ENCODE data around the gene DMXL2. TPM values are rescaled to one million over a fixed set of nuclear protein-coding genes. Genes with fewer than 3 reads are reported as not detected.

The DMXL2 gene, protein sequence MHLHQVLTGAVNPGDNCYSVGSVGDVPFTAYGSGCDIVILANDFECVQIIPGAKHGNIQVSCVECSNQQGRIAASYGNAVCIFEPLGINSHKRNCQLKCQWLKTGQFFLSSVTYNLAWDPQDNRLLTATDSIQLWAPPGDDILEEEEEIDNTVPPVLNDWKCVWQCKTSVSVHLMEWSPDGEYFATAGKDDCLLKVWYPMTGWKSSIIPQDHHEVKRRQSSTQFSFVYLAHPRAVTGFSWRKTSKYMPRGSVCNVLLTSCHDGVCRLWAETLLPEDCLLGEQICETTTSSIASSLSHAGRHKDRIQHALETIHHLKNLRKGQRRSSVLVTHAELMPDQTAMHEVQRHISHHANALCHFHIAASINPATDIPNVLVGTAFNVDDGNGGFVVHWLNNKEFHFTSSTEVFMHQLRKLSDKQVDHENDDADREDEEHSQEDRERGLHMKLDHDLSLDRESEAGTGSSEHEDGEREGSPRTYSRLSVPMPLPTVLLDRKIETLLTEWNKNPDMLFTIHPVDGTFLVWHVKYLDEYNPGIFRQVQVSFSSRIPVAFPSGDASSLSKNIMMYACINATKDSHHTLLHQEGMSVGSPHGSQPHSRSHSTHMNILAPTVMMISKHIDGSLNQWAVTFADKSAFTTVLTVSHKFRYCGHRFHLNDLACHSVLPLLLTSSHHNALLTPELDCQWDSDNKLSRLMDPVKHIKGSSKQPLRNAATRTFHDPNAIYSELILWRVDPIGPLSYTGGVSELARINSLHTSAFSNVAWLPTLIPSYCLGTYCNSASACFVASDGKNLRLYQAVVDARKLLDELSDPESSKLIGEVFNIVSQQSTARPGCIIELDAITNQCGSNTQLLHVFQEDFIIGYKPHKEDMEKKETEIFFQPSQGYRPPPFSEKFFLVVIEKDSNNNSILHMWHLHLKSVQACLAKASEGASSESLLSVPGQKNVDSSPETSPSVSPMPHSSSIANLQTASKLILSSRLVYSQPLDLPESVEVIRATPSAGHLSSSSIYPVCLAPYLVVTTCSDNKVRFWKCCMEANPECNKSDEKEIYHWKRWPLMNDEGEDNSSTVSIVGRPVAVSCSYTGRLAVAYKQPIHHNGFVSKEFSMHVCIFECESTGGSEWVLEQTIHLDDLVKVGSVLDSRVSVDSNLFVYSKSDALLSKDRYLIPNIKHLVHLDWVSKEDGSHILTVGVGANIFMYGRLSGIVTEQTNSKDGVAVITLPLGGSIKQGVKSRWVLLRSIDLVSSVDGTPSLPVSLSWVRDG (N-terminal part only)
- 30.8 and 31.4 TPM in 2 replicates for total RNA-seq
- polyA plus RNA-seq = 7.8 and 10.5 TPM in 2 replicates

- WGBS (ENCODE audit: low lambda C conversion rate, missing lambda C conversion rate) = 1% methylated on average over 29 of the region's 83 CpGs
- H3K36me3 ChIP-seq (replicated peaks; ENCODE audit: insufficient read depth, low read depth) = no peaks in the 10 kb centered on the region
- H3K4me2 ChIP-seq = peak within 1 kb of the TSS; percentile 91
- peak; percentile 94 for DNase-seq (ENCODE audit: low spot score)
- no peaks in the 10 kb centered on the region for H3K9me2 ChIP-seq (replicated peaks; ENCODE audit: insufficient read depth)
- no peak for TF ChIP-seq EZH2phosphoT487 (IDR thresholded peaks at IDR 0.05; ENCODE audit: low read depth, severe bottlenecking, unreplicated experiment)
- TF ChIP-seq, protein P1, sequence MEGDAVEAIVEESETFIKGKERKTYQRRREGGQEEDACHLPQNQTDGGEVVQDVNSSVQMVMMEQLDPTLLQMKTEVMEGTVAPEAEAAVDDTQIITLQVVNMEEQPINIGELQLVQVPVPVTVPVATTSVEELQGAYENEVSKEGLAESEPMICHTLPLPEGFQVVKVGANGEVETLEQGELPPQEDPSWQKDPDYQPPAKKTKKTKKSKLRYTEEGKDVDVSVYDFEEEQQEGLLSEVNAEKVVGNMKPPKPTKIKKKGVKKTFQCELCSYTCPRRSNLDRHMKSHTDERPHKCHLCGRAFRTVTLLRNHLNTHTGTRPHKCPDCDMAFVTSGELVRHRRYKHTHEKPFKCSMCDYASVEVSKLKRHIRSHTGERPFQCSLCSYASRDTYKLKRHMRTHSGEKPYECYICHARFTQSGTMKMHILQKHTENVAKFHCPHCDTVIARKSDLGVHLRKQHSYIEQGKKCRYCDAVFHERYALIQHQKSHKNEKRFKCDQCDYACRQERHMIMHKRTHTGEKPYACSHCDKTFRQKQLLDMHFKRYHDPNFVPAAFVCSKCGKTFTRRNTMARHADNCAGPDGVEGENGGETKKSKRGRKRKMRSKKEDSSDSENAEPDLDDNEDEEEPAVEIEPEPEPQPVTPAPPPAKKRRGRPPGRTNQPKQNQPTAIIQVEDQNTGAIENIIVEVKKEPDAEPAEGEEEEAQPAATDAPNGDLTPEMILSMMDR (IDR thresholded peaks at IDR 0.05; ENCODE audit: poor library complexity) = no peak
- no peak for TF ChIP-seq EZH2 (IDR thresholded peaks at IDR 0.05; ENCODE audit: borderline replicate concordance)
- H2AFZ ChIP-seq = peak within 1 kb of the TSS; percentile 95
- H4K20me1 ChIP-seq (ENCODE audit: insufficient read depth, poor library complexity, severe bottlenecking) = no peaks in the 10 kb centered on the region
- H3K27me3 ChIP-seq = no peaks in the 10 kb centered on the region
- peaks cover 36% of the 10 kb centered on the region for H3K79me2 ChIP-seq
- H3K27ac ChIP-seq = peak within 1 kb of the TSS; percentile 74
- peaks cover 8% of the 10 kb centered on the region for H3K4me1 ChIP-seq (ENCODE audit: insufficient read depth)
- peak within 1 kb of the TSS; percentile 93 for H3K4me3 ChIP-seq
- H3K9me3 ChIP-seq (ENCODE audit: low read depth) = no peaks in the 10 kb centered on the region
Measured at GRCh38 chr15:51622604-51623370, at the start of gene DMXL2. Gene DMXL2, minus strand, starts transcription at chr15:51622771. Its CDS starts 226 bp downstream, at chr15:51622545.

DNA sequence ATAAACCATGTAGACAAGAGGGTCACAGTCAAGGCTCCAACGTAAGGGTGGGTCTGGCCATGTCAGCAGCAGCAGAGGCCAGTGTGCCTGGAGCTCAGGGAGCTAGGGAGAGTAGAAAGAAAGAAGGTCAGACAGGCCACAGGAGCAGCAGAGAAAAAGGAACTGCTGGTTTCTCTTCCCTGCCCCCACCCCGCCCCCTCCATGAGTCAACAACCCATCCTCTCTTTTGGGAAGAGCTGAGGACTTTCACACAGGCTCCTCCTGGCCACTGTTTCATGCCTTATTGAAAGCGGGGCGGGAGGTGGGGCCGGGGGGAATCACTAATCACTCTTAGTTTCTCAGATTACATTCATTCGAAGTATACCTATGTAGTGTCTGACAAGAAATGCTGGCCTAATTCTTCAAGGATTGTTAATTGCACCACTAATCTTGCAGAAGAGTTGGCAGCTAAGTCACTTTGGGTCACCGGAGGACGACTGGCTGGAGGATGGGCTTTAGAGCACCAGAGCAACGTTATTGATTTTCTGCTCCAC lies 49.6 kb upstream of the DMXL2 start:
- no peak overlapping the region for H2AFZ ChIP-seq
- no peaks in the 10 kb centered on the region for H3K79me2 ChIP-seq
- H3K9me2 ChIP-seq (replicated peaks; ENCODE audit: insufficient read depth) = no peaks in the 10 kb centered on the region
- no peak overlapping the region for H3K4me2 ChIP-seq
- no peaks in the 10 kb centered on the region for H3K4me1 ChIP-seq (ENCODE audit: insufficient read depth)
- no peaks in the 10 kb centered on the region for H3K9me3 ChIP-seq (ENCODE audit: low read depth)
- no peak overlapping the region for H3K27ac ChIP-seq
- H3K36me3 ChIP-seq (replicated peaks; ENCODE audit: insufficient read depth, low read depth) = no peaks in the 10 kb centered on the region
- no peaks in the 10 kb centered on the region for H4K20me1 ChIP-seq (ENCODE audit: insufficient read depth, poor library complexity, severe bottlenecking)
- no peak overlapping the region for H3K4me3 ChIP-seq
- 28% methylated on average over 8 of the region's 9 CpGs for WGBS (ENCODE audit: low lambda C conversion rate, missing lambda C conversion rate)
- no peak for DNase-seq (ENCODE audit: low spot score)
- TF ChIP-seq, protein P1 (IDR thresholded peaks at IDR 0.05; ENCODE audit: poor library complexity) = no peak
- no peak for TF ChIP-seq EZH2phosphoT487 (IDR thresholded peaks at IDR 0.05; ENCODE audit: low read depth, severe bottlenecking, unreplicated experiment)
- no peak for TF ChIP-seq EZH2 (IDR thresholded peaks at IDR 0.05; ENCODE audit: borderline replicate concordance)
- no peaks in the 10 kb centered on the region for H3K27me3 ChIP-seq

DNA sequence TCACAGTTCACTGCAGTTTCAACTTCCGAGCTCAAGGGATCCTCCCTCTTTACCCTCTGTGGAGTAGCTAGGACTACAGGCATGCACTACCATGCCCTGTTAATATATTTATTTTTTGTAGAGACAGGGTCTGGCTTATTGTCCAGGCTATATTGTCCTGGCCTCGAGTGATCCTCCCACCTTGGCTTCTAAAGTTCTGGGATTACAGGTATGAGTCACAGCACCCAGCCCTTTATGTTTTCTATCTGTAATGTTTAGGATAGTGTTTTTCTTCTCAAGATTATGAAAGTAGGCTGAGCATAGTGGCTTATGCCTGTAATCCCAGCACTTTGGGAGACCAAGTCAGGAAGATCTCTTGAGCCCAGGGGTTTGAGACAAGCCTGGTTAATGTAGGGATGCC lies 46.8 kb upstream of the DMXL2 start:
- Histone ChIP-seq H3K27ac (no peak overlapping the region), H3K4me3 (no peak overlapping the region), H3K27me3 (no peaks in the 10 kb centered on the region), H3K79me2 (no peaks in the 10 kb centered on the region), H3K36me3 (replicated peaks; ENCODE audit: insufficient read depth, low read depth) (no peaks in the 10 kb centered on the region), H3K4me1 (ENCODE audit: insufficient read depth) (no peaks in the 10 kb centered on the region), H4K20me1 (ENCODE audit: insufficient read depth, poor library complexity, severe bottlenecking) (no peaks in the 10 kb centered on the region), H2AFZ (no peak overlapping the region), H3K9me3 (ENCODE audit: low read depth) (no peaks in the 10 kb centered on the region), H3K9me2 (replicated peaks; ENCODE audit: insufficient read depth) (no peaks in the 10 kb centered on the region), H3K4me2 (no peak overlapping the region)
- 62% methylated on average over 2 of the region's 2 CpGs for WGBS (ENCODE audit: low lambda C conversion rate, missing lambda C conversion rate)
- no peak for TF ChIP-seq EZH2phosphoT487 (IDR thresholded peaks at IDR 0.05; ENCODE audit: low read depth, severe bottlenecking, unreplicated experiment)
- TF ChIP-seq, protein P1 (IDR thresholded peaks at IDR 0.05; ENCODE audit: poor library complexity) = no peak
- TF ChIP-seq EZH2 (IDR thresholded peaks at IDR 0.05; ENCODE audit: borderline replicate concordance) = no peak
- no peak for DNase-seq (ENCODE audit: low spot score)

All from hepatocyte (in vitro differentiated cells).